ENCODE measurements around the gene SNAP29.
A peak's percentile ranks its signal among the peaks of the same experiment; 100 is the strongest.

Gene SNAP29

DNA sequence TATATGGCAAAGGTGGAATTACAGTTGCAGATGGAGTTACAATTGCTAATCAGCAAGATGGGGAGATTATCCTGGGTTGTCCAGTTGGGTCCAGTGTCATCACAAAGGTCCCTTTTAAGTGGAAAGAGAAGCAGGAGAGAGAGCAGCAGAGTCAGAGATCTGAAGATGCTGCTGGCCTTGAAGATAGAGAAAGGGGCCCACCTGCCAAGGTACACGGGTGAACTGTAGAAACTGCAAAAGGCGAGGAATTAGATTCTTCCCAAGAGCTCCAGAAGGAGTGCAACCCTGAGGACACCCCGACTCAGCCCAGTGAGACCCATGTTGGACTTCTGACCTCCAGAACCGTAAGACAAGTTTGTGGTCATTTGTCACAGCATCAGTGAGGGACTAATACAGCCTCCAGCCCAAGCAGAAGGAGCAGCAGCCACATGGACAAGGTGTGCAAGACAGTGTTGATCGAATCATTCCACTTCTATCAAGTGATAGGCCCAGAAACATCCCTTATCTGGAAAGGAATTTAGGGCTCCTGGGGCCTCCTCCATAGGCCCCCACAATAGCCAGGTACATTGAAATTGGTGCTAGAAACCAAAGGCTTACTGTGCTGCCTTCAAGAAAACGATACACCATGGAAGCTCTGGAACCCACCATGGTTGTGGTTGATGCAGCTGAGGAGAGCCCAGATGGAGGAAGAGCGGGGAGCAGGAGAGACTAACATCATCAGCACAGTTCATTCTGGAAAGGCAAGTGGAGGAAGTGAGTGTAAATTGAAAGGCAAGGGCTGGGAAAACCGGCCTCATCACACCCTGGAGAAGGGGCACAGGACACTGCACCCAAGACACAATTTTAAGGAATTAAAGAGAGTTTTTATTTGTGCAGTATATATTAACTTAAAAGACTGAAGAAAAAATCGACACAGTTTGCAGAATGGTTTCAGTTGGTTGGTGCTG, 23.3 kb downstream of the SNAP29 start:
- H3K4me1 ChIP-seq (ENCODE audit: control insufficient read depth in 1 of 2, insufficient read depth in 1 of 2, low read depth in 1 of 2, low read length in 1 of 2), result peaks cover 3 to 6% of the 10 kb centered on the region in 2 experiments
- peaks cover 66% of the 10 kb centered on the region for H3K36me3 ChIP-seq
- no peak overlapping the region for H3K4me3 ChIP-seq (ENCODE audit: low read depth in 1 of 2, low read length in 1 of 2)
- TF ChIP-seq, protein P1, sequence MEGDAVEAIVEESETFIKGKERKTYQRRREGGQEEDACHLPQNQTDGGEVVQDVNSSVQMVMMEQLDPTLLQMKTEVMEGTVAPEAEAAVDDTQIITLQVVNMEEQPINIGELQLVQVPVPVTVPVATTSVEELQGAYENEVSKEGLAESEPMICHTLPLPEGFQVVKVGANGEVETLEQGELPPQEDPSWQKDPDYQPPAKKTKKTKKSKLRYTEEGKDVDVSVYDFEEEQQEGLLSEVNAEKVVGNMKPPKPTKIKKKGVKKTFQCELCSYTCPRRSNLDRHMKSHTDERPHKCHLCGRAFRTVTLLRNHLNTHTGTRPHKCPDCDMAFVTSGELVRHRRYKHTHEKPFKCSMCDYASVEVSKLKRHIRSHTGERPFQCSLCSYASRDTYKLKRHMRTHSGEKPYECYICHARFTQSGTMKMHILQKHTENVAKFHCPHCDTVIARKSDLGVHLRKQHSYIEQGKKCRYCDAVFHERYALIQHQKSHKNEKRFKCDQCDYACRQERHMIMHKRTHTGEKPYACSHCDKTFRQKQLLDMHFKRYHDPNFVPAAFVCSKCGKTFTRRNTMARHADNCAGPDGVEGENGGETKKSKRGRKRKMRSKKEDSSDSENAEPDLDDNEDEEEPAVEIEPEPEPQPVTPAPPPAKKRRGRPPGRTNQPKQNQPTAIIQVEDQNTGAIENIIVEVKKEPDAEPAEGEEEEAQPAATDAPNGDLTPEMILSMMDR (IDR thresholded peaks at IDR 0.05), result no peak
- no peaks in the 10 kb centered on the region for H3K9me3 ChIP-seq
- no peaks in the 10 kb centered on the region for H3K27me3 ChIP-seq
- no peak overlapping the region for H3K27ac ChIP-seq

DNA sequence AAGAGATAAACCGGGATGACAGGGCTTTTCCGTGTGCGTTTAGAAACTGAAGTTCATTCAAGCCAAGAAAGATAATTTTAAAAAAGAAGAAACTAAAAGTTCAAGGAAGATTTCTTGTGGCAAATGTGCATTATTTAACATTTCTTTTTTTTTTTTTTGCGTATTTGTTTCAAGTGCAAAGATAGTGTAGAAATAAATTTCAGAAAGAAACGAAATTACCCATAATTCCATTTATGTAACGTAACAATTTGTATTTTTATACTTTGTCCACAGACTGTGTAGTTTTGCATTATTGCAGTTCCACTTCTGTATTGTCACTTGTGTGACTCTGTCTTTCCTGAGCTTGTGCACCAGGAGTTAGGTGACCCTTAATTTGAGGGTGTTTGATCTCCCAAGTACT, 24.0 kb downstream of the SNAP29 start:
- H3K9me3 ChIP-seq, result no peaks in the 10 kb centered on the region
- peaks cover 67% of the 10 kb centered on the region for H3K36me3 ChIP-seq
- no peak overlapping the region for H3K27ac ChIP-seq
- no peaks in the 10 kb centered on the region for H3K27me3 ChIP-seq
- H3K4me3 ChIP-seq (ENCODE audit: low read depth in 1 of 2, low read length in 1 of 2), result no peak overlapping the region
- H3K4me1 ChIP-seq (ENCODE audit: control insufficient read depth in 1 of 2, insufficient read depth in 1 of 2, low read depth in 1 of 2, low read length in 1 of 2), result peaks cover 3 to 6% of the 10 kb centered on the region in 2 experiments
- TF ChIP-seq, protein P1 (IDR thresholded peaks at IDR 0.05), result no peak

- H3K36me3 ChIP-seq, result peaks cover 76% of the 10 kb centered on the region
- H3K4me3 ChIP-seq (ENCODE audit: low read depth in 1 of 2, low read length in 1 of 2), result no peak overlapping the region
- H3K9me3 ChIP-seq, result no peaks in the 10 kb centered on the region
- H3K27me3 ChIP-seq, result no peaks in the 10 kb centered on the region
- TF ChIP-seq, protein P1 (IDR thresholded peaks at IDR 0.05), result no peak
- no peak overlapping the region for H3K27ac ChIP-seq
- peaks cover 3 to 6% of the 10 kb centered on the region in 2 experiments for H3K4me1 ChIP-seq (ENCODE audit: control insufficient read depth in 1 of 2, insufficient read depth in 1 of 2, low read depth in 1 of 2, low read length in 1 of 2)
Observed at GRCh38 chr22:20884454-20884853, 25.6 kb downstream of the SNAP29 start.

DNA sequence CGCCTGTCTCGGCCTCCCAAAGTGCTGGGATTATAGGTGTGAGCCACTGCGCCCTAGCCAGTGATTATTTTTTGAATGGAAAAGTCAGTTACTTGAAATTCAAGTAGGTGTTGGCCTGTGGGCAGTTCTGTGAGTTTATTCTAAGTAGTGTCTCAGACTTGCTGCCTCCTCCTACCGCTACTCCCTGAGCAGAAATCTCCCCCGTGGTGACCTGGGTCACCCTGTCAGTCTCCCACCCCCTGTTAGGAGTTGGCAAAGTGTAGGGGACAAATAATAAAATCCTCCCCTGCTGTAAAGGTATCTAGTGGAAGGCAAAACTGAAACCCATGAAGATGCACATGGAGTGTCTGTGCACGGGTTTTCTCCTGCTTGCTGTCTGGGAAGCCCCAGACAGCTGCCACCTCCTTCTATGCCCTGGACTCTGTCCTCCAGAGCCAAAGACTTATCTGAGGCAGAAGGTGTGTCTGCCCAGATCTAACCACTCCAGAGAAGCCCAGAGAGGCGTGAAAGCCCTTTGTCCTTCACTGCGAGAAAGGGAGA, 26.3 kb downstream of the SNAP29 start:
- H3K27ac ChIP-seq, result peak overlapping the region; percentile 4
- H3K4me3 ChIP-seq (ENCODE audit: low read depth in 1 of 2, low read length in 1 of 2), result no peak overlapping the region

GRCh38 chr22:20885557-20886323, 26.9 kb downstream of the SNAP29 start:
- Histone ChIP-seq H3K27ac (peak overlapping the region; percentile 4), H3K4me3 (ENCODE audit: low read depth in 1 of 2, low read length in 1 of 2) (no peak overlapping the region), H3K4me1 (ENCODE audit: control insufficient read depth in 1 of 2, insufficient read depth in 1 of 2, low read depth in 1 of 2, low read length in 1 of 2) (peaks cover 3 to 6% of the 10 kb centered on the region in 2 experiments), H3K9me3 (no peaks in the 10 kb centered on the region), H3K27me3 (no peaks in the 10 kb centered on the region), H3K36me3 (peaks cover 87% of the 10 kb centered on the region)
- TF ChIP-seq, protein P1 (IDR thresholded peaks at IDR 0.05), result peak; percentile 77

More for the DNA sequence above, 26.3 kb downstream of the SNAP29 start:
- H3K36me3 ChIP-seq, result peaks cover 83% of the 10 kb centered on the region
- H3K27me3 ChIP-seq, result no peaks in the 10 kb centered on the region
- TF ChIP-seq, protein P1 (IDR thresholded peaks at IDR 0.05), result no peak
- no peaks in the 10 kb centered on the region for H3K9me3 ChIP-seq
- peaks cover 3 to 6% of the 10 kb centered on the region in 2 experiments for H3K4me1 ChIP-seq (ENCODE audit: control insufficient read depth in 1 of 2, insufficient read depth in 1 of 2, low read depth in 1 of 2, low read length in 1 of 2)
